GM19328 (cell line): Measurements from ENCODE around the gene BCL6.

Source experiments
- ATAC-seq: cut with Tn5 transposase; IDR thresholded peaks from one replicate; pipeline ENCODE4 v1.9.1; 2021; ENCODE audit warnings: mild to moderate bottlenecking, moderate library complexity; ENCODE audit not compliant: unreplicated experiment

Gene BCL6

DNA sequence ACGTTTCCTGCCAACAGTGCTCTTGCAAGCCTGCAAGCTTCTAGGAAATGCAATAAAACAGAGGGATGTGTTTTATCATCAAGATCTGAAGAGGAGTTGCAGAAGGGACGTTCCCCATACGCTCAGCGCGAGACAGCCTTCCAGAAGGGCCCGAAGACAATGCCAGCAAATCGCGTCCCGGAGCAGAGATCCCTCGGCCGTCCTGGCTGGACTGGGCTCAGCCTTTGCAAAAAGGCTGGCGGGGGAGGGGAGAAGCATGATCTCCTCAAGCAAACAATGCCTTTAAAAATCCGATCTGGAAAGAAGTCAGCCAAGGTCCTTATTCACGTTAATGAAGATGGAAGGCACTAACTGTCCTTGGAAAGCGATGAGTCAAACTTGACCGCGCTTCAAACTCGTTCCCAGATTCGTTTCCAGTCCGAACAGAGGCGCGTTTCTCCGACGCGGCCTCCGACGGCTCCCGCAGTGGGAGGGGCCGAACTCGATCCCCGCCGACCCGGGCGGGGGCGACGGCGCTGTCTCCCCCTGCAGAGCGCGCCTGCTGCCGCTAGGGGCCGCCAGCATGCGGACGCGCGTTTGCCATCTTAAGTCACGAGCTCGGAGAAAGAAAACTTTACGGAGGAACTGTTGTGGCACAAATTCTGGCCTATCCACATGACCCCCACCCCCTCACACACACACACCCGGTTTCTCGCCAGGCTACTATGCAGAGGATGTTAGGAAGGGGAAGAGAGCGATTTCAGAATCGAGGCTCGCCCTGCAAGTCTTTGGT is 5.5 kb downstream of the BCL6 start:
- no peak for ATAC-seq

DNA sequence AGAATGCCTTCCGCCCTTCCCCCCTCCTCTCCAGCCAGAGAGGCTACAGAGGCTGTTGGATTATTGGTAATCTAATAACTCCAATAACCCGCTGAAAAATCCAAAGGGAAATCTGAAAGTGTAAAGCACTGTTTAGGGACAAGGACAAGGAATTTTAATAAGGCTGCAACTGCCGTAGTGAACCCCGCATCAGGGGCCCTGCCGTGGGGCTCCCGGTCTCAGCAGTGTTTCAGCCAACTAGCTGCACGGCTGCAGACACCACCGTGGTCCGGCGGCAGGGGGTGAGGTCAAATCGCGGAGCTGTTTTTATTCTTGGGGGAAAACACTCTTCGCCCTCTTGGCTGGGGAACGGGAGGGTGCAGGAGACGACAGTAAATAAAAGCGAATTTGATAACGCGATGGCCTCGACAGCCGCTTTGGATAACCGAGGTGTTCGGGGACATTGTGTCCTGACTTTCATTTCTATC is 6.1 kb downstream of the BCL6 start:
- ATAC-seq: no peak

GRCh38 chr3:187738331-187739093 is 6.8 kb downstream of the BCL6 start:
- ATAC-seq: no peak

DNA sequence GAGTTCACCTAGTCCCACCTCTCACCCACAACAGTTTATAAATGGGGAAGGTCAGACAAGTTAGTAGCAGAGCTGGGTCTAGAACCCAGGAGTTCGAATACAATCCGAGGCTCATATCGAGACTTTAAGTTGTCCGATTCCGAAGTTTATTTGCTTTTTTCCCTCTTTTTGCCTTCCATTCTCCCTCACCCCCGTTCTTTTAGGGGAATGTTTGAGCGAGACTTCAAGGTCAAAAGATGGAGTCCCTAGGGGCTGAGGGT is 7.3 kb downstream of the BCL6 start:
- no peak for ATAC-seq

DNA sequence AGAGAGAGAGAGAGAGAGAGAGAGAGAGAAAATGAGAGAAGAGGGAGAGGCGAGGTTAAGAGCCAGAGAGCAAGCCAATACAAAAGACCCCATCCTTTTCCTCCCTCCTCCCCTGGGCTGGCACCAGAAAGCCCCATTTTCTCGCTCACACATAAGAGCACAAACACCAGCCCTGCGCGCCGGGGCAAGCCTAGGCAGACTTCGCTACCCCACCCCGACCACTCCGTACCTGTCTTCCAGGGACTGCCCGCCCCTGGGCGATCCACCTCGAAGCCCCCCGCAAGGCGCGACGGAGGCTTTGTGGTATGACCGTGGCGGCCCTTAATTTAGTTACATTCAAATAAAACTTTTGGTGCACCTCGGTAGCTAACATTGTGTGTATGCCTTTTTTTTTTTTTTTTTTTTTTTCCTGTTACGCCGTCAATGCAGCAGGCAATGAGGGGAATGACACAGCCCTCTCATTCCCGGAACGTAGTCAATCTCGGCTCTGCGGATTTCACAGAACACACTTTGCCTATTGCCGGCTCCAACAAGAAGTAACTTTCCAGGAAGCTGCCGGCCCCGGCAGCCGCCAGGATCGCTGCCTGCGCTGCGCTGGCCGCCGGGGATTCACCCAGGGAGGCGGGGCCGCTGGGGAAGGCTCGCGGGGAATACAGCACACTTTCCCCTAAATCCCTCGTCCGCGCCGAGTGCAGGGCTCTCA is 7.7 kb downstream of the BCL6 start:
- ATAC-seq: no peak

- ATAC-seq: no peak
Observed at GRCh38 chr3:187737006-187737367, 8.3 kb downstream of the BCL6 start.

GRCh38 chr3:187736418-187736871 is 8.8 kb downstream of the BCL6 start:
- ATAC-seq: no peak

- no peak for ATAC-seq
Observed at GRCh38 chr3:187735837-187736236, 9.4 kb downstream of the BCL6 start.

DNA sequence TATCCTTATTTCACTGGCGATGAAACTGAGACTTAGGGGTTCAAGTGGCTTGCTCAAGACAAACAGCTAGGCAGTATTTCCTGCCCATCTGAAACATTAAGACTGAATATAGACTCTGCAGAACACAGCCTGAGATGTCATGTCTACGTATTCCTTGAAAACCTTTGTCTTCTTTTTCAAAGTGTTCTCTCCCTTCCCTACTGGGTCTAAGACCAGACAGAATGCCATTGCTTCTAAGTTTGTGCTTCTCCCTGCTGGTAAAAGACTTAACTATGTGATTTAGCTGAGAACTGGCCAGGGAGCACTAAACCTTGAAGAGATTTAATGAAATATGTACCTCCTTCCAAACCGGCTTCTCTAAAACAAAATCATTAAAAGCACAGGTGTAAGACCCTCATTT is 9.9 kb downstream of the BCL6 start:
- no peak for ATAC-seq

GRCh38 chr3:187734841-187735240 is 10.4 kb downstream of the BCL6 start:
- no peak for ATAC-seq

GRCh38 chr3:187733371-187733770 is 11.9 kb downstream of the BCL6 start:
- ATAC-seq: no peak

- no peak for ATAC-seq
Observed at GRCh38 chr3:187729598-187729997, 15.7 kb downstream of the BCL6 start.

GRCh38 chr3:187728940-187729583 is 16.2 kb downstream of the BCL6 start:
- ATAC-seq: no peak

DNA sequence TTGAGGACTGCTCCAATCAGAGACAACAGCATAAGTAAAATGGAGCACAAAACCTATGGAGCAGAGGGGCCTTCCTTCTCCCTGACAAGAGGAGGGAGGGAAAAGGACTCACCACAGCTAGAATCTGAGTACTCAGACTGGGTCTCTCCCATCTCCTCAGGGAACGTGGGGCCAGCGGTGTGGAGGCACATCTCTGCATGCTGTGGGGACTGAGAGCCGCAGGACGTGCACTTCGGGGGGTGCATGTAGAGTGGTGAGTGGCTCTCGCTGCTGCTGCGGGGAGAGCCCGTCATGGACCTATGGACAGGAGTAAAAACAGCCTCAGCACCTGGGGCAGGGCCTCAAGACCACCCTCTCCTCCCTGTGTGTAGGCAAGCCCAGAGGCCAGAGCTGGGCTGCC is 17.0 kb downstream of the BCL6 start:
- no peak for ATAC-seq

DNA sequence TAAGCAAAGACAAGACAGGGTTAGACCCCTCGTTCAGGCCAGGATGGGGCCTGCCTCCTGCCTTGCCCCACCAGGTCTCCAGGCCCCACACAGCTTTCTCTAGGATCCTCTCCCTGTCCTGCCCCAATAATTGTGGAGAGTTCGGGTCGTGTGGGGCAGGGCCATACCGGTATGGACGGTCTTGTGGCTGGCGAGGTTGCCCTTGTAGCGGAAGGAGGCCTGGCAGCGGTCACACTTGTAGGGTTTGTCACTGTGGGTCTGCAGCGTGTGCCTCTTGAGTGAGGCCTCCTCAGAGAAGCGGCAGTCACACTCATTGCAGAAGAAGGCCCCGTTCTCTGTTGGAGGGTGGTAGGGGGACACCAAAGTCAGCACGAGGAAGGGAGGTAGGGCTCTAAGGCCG is 18.7 kb downstream of the BCL6 start:
- no peak for ATAC-seq

GRCh38 chr3:187725653-187726370 is 19.5 kb downstream of the BCL6 start:
- no peak for ATAC-seq

- no peak for ATAC-seq
Observed at GRCh38 chr3:187725224-187725623, 20.0 kb downstream of the BCL6 start.

DNA sequence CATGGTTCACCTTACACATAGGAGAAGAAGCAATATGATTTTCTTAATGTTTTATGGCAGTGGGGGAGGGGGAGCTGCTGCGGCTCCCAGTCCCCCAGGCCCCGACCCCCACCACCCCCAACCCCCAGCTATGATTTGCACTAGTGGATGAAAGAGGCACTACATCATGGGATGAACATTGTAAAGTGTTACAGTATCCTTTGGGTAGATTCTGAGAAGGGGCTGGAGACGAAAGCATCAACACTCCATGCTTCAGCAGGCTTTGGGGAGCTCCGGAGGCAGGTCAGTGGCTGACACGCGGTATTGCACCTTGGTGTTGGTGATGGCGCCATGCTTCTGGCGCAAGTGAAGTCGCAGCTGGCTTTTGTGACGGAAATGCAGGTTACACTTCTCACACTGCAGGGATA is 23.1 kb downstream of the BCL6 start:
- ATAC-seq: no peak

DNA sequence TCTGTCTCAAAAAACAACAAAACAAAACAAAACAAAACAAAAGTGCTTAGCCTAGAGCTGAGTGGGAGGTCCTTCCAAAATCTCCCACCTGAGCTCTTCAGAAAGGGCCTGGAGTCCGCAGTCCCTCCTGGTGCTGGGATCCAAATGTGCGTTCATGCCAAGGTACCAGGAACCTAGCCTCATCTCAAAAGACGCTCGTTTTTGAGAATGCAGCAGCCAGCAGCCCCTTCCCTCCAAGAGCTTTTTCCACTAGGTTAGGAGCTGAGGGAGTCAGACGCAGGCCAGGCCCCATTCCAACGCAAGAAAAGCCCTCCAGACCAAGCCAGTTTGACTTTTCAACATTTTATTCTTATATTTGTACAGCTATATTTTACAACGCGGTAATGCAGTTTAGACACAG is 24.2 kb downstream of the BCL6 start:
- ATAC-seq: no peak

DNA sequence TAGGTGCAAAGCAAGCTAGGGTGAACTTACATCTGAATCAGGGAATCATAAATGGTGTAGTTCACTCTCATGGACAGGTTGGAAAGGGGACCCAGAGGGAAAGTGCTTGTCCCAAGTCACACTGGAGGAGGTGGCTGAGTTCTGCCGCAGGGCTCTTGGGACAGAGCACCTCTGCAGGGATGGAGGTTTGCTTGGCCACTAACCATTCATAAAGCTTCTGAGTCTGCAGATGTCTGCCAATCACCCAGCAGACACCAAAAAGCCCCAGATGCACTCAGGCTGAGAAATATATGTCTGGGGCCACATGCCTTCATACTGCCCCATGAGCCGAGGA is 25.0 kb downstream of the BCL6 start:
- ATAC-seq: no peak
